ENCODE results near the gene SCAI. TPM values are rescaled to one million over a fixed set of nuclear protein-coding genes. Genes with fewer than 3 reads are reported as not detected.

SCAI gene
- total and polyA plus RNA-seq, 9 of the 15 experiments (the other 6 are each of a cell fraction or from before 2014, with no cell fraction given), result 0.70 to 12.4 (median 4.2) TPM

- Histone ChIP-seq H3K4me2 (ENCODE audit: insufficient read depth, low read length) (peak within 1 kb of the TSS; percentile 96), H3K27ac (ENCODE audit: extremely low read depth, low read depth, low read length) (peak within 1 kb of the TSS; percentile 91), H3K36me3 (ENCODE audit: control insufficient read depth, insufficient read depth, low read length) (peaks cover 8% of the 10 kb centered on the region; the same call in 2 of the 3 replicates), H3K9me3 (replicated peaks; ENCODE audit: control insufficient read depth, insufficient read depth, low read depth, low read length) (no peaks in the 10 kb centered on the region), H3K4me1 (replicated peaks in 1 of 2; ENCODE audit: control insufficient read depth in 2 of 2, insufficient read depth in 2 of 2, low read length in 2 of 2) (peaks cover 5 to 20% of the 10 kb centered on the region in 2 experiments; a peak in 4 of 5 replicates), H4K20me1 (replicated peaks; ENCODE audit: control insufficient read depth, insufficient read depth, low read length) (0 out of 2 replicates have a peak, but pooled peaks cover 4% of the 10 kb centered on the region), H3K79me2 (ENCODE audit: control insufficient read depth, insufficient read depth, low read length) (peaks cover 58% of the 10 kb centered on the region), H3K9ac (ENCODE audit: insufficient read depth in 1 of 2, low read depth in 2 of 2, low read length in 2 of 2) (peak within 1 kb of the TSS; percentile 93 to 99), H2AFZ (ENCODE audit: low read depth, low read length) (peak within 1 kb of the TSS; percentile 98), H3K4me3 (peak within 1 kb of the TSS; percentile 96), H3K27me3 (ENCODE audit: control insufficient read depth in 2 of 2, insufficient read depth in 2 of 2, low read length in 2 of 2) (no peaks in the 10 kb centered on the region), H3K9me1 (ENCODE audit: control insufficient read depth, insufficient read depth, low read length) (no peaks in the 10 kb centered on the region)
- under 1% methylated on average over 53 of the region's 82 CpGs for WGBS (ENCODE audit: insufficient coverage, low coverage, missing lambda C conversion rate)
- DNase-seq (ENCODE audit: extremely low read depth in 1 of 4, low spot score in 3 of 4) (peak; percentile 95 to 98 (median 96)), FAIRE-seq (peak; percentile 77), ATAC-seq (peak; percentile 97)
- POLR2A ChIA-PET, result interaction anchor here (0.6 to 1.4 kb wide), 6 partner anchors 10 to 495 kb away, joined by 3 to 15 read pairs (median 4); partner anchors contain the start of gene RABEPK
- intact Hi-C loops (cut with micrococcal nuclease) (no loop called here), in situ Hi-C loops (cut with MboI) (no loop called here)
- CTCF ChIA-PET (ENCODE audit: low intra/inter-chr PET ratio), result no interaction called here
- BruUV-seq (replicated peaks), result no TSS peak
- TF ChIP-seq RFX1 (IDR thresholded peaks at IDR 0.05), result no peak
- no peak for TF ChIP-seq L3MBTL2 (IDR thresholded peaks at IDR 0.05)
- TF ChIP-seq CBX2 (IDR thresholded peaks at IDR 0.05; ENCODE audit: insufficient read depth, low read length, poor library complexity, severe bottlenecking), result no peak
- TF ChIP-seq GMEB1 (CRISPR knock-in tag; IDR thresholded peaks at IDR 0.05), result peak; percentile 94
- TF ChIP-seq HOMEZ (CRISPR knock-in tag; IDR thresholded peaks at IDR 0.05), result no peak
- TF ChIP-seq NR2C1 (IDR thresholded peaks at IDR 0.05), result peak; percentile 77
- TF ChIP-seq NR2C1 (tag; IDR thresholded peaks at IDR 0.05), result peak; percentile 83
- TF ChIP-seq ZBTB5 (IDR thresholded peaks at IDR 0.05), result no peak
- no peak for TF ChIP-seq ZNF589 (CRISPR knock-in tag; IDR thresholded peaks at IDR 0.05; ENCODE audit: low read depth)
- TF ChIP-seq CLOCK (CRISPR knock-in tag; IDR thresholded peaks at IDR 0.05; ENCODE audit: borderline replicate concordance), result no peak
- no peak for TF ChIP-seq BACH1 (tag; IDR thresholded peaks at IDR 0.05)
- TF ChIP-seq SMARCC2 (IDR thresholded peaks at IDR 0.05; ENCODE audit: low read depth), result no peak
Observed at GRCh38 chr9:125189361-125190289, 46.3 kb upstream of the SCAI start, which contains the start of gene PPP6C. Gene PPP6C (minus strand): TSS chr9:125189803. CDS start chr9:125189718, 85 bp downstream.

Data from K562 (cell line).